Testis (tissue), 2 donors: ENCODE results near the gene ASB13.

ENCODE experiments used
- CTCF ChIP-seq, 3 experiments: fragments of 450-650 bp in 2 of 3; fragments of 200-600 bp in 1 of 3; sonication (generic) in 1 of 3; IDR thresholded peaks; one replicate each; pipeline ENCODE4 v1.5.1; 2016 to 2019; ENCODE audit warnings: antibody characterized with exemption in 3 of 3, mild to moderate bottlenecking in 2 of 3, moderate library complexity in 1 of 3
- POLR2A ChIP-seq: fragments of 450-650 bp; IDR thresholded peaks from one replicate; pipeline ENCODE4 v1.6.1; 2017; ENCODE audit warnings: antibody characterized with exemption, mild to moderate bottlenecking, moderate library complexity

DNA sequence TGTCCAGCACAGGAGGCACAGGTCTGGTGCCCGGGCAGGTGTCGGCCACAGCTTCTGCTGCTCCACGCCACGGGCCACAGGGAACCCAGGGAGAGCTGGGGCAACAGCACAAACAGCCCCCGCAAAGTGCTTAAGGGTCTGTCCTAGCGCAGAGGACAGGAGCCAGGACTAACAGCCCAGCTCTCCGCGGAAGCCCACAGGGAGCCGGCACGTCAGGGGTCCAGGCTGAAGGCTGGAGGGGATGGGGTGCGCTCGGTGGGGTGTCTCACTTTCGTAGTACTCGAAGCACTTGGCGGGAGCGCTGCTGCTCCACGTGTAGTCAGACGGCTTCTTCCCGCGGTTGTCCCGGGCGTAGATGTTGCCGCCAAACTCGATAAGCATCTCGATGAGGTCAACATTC is 24.9 kb downstream of the ASB13 start:
- TF ChIP-seq CTCF (IDR thresholded peaks at IDR 0.05) (no peak), POLR2A (no peak)
